ENCODE data around the gene HAND1. TPM values are rescaled to one million over a fixed set of nuclear protein-coding genes. Genes with fewer than 3 reads are reported as not detected.

Gene HAND1
- total and polyA plus RNA-seq, 12 donors, result 0.94 to 6.8 (median 2.4) TPM; not detected in 5

GRCh38 chr5:154475591-154476353 lies 2.3 kb downstream of the HAND1 start:
- Histone ChIP-seq H3K27me3 (peaks cover 95% of the 10 kb centered on the region), H3K4me1 (replicated peaks in 1 of 2) (peaks cover 0 to 21% of the 10 kb centered on the region in 2 donors), H3K4me3 (no peak overlapping the region), H3K36me3 (replicated peaks in 1 of 2) (no peaks in the 10 kb centered on the region), H3K9me3 (replicated peaks in 1 of 3) (no peaks in the 10 kb centered on the region), H3K27ac (no peak overlapping the region)
- TF ChIP-seq POLR2A (IDR thresholded peaks at IDR 0.05), result no peak
- no peak for TF ChIP-seq CTCF (IDR thresholded peaks at IDR 0.05)
- DNase-seq, result no peak
- intact Hi-C loops (cut with DNase I), result no loop called here
- WGBS, 4 donors, result 10 to 20% (median 12%) methylated on average over 38 to 46 of the region's 46 CpGs

- Histone ChIP-seq H3K4me1 (replicated peaks in 1 of 2) (peaks cover 0 to 21% of the 10 kb centered on the region in 2 donors), H3K9me3 (replicated peaks in 1 of 3) (no peaks in the 10 kb centered on the region), H3K27ac (no peak overlapping the region), H3K36me3 (replicated peaks in 1 of 2) (no peaks in the 10 kb centered on the region), H3K4me3 (no peak overlapping the region), H3K27me3 (peaks cover 85% of the 10 kb centered on the region)
- intact Hi-C loops (cut with DNase I), result no loop called here
- no peak for TF ChIP-seq POLR2A (IDR thresholded peaks at IDR 0.05)
- TF ChIP-seq CTCF (IDR thresholded peaks at IDR 0.05), result no peak
- 19 to 26% (median 19%) methylated on average over 17 of the region's 17 CpGs for WGBS, 4 donors
- DNase-seq, result no peak
Observed at GRCh38 chr5:154474396-154475334, 3.4 kb downstream of the HAND1 start.

- Histone ChIP-seq H3K27me3 (peaks cover 84% of the 10 kb centered on the region), H3K27ac (no peak overlapping the region)
Observed at GRCh38 chr5:154473581-154474283, 4.3 kb downstream of the HAND1 start.

More at GRCh38 chr5:154473581-154474283, 4.3 kb downstream of the HAND1 start:
- Histone ChIP-seq H3K4me1 (replicated peaks in 1 of 2) (peaks cover 0 to 17% of the 10 kb centered on the region in 2 donors), H3K36me3 (replicated peaks in 1 of 2) (no peaks in the 10 kb centered on the region), H3K4me3 (no peak overlapping the region), H3K9me3 (replicated peaks in 1 of 3) (no peaks in the 10 kb centered on the region)
- TF ChIP-seq POLR2A (IDR thresholded peaks at IDR 0.05), result no peak
- no peak for TF ChIP-seq CTCF (IDR thresholded peaks at IDR 0.05)
- intact Hi-C loops (cut with DNase I), result no loop called here
- no peak for DNase-seq
- WGBS, 4 donors, result 9 to 18% (median 14%) methylated on average over 31 to 40 of the region's 40 CpGs

Data from adrenal gland (tissue), 12 donors.